ENCODE data around the gene ATP2B3. TPM values are rescaled to one million over a fixed set of nuclear protein-coding genes. Genes with fewer than 3 reads are reported as not detected.
A peak's percentile ranks its signal among the peaks of the same experiment; 100 is the strongest.

Gene ATP2B3
- total and polyA plus RNA-seq, 2 of the 4 experiments (the other 2 are of a cell fraction), result under 0.01 to 0.03 TPM

GRCh38 chrX:153539171-153539978 is 21.9 kb downstream of the ATP2B3 start:
- H3K79me1 ChIP-seq (ENCODE audit: low read depth in 1 of 2, low read length in 2 of 2), result no peaks in the 10 kb centered on the region
- WGBS, 2 experiments (ENCODE audit: extremely low coverage in 2 of 2, insufficient read length in 1 of 2), result 47% methylated on average over 10 of the region's 31 CpGs; no CpG with 5 or more reads in 1 of the 2 experiments
- H4K20me1 ChIP-seq (ENCODE audit: insufficient read depth, low read length), result no peaks in the 10 kb centered on the region
- no peaks in the 10 kb centered on the region for H3K36me3 ChIP-seq (ENCODE audit: control insufficient read depth, insufficient read depth, low read length)
- no peak overlapping the region for H3K4me3 ChIP-seq (ENCODE audit: insufficient read depth, low read depth, low read length)
- no peaks in the 10 kb centered on the region for H3K4me1 ChIP-seq (ENCODE audit: control insufficient read depth, insufficient read depth, low read length)
- peak; percentile 44 for DNase-seq
- POLR2A ChIA-PET (ENCODE audit: unreplicated experiment), result no interaction called here
- no peak overlapping the region for H2BK5ac ChIP-seq (ENCODE audit: low read depth, low read length, poor library complexity, severe bottlenecking)
- H2BK15ac ChIP-seq (ENCODE audit: low read depth, low read length), result no peak overlapping the region
- intact Hi-C loops (cut with micrococcal nuclease) (loop anchor here (1.0 kb wide), 2 partner anchors 110 to 129 kb away; no protein-coding TSS in a partner anchor), in situ Hi-C loops (cut with MboI; ENCODE audit: low sequenced_read_pairs) (no loop called here), dilution Hi-C loops (cut with HindIII; ENCODE audit: low sequenced_read_pairs, unreplicated experiment) (no loop called here)
- TF ChIP-seq SMC3 (IDR thresholded peaks at IDR 0.05; ENCODE audit: low read depth, low read length) (peak; percentile 70), ELK1 (IDR thresholded peaks at IDR 0.05; ENCODE audit: borderline replicate concordance, low read depth, low read length) (no peak), CTCF (conservative IDR thresholded peaks at IDR 0.05; ENCODE audit: low read depth, low read length) (peak; percentile 96), NFE2L2 (IDR thresholded peaks at IDR 0.05; ENCODE audit: low read depth, low read length) (no peak), RFX5 (IDR thresholded peaks at IDR 0.05; ENCODE audit: low read depth, low read length) (no peak), FOS (IDR thresholded peaks at IDR 0.05; ENCODE audit: low read depth, low read length) (no peak), POLR2A (IDR thresholded peaks at IDR 0.05; ENCODE audit: low read depth, low read length) (no peak), MAFK (IDR thresholded peaks at IDR 0.05; ENCODE audit: low read depth, low read length) (no peak), RAD21 (IDR thresholded peaks at IDR 0.05; ENCODE audit: low read length) (peak; percentile 75)
- H3K14ac ChIP-seq (replicated peaks; ENCODE audit: low read depth, low read length), result no peak overlapping the region
- H3K9me1 ChIP-seq (ENCODE audit: insufficient read depth, low read length), result no peaks in the 10 kb centered on the region
- H3K4me2 ChIP-seq (ENCODE audit: low read depth, low read length), result no peak overlapping the region
- no peak overlapping the region for H3K18ac ChIP-seq (ENCODE audit: low read depth, low read length)
- H2AK5ac ChIP-seq (ENCODE audit: low read depth, low read length), result no peak overlapping the region
- H2BK120ac ChIP-seq (ENCODE audit: low read depth, low read length), result no peak overlapping the region
- peak overlapping the region; percentile 75 for H2AFZ ChIP-seq (replicated peaks; ENCODE audit: low read length, poor library complexity)
- H3K27ac ChIP-seq (ENCODE audit: insufficient read depth, low read length), result no peak overlapping the region
- H2BK20ac ChIP-seq (ENCODE audit: low read depth, low read length), result no peak overlapping the region
- no peaks in the 10 kb centered on the region; the same call in 1 of the 2 replicates for H3K9me3 ChIP-seq (ENCODE audit: control insufficient read depth, insufficient read depth, low read length)
- H3K9ac ChIP-seq (ENCODE audit: low read depth, low read length), result no peak overlapping the region
- peak; percentile 98 for ATAC-seq (ENCODE audit: low read depth)
- H3K56ac ChIP-seq (ENCODE audit: extremely low read depth, insufficient read depth, low read length), result no peak overlapping the region
- H4K91ac ChIP-seq (ENCODE audit: insufficient read depth, low read depth, low read length), result no peak overlapping the region
- H3K4ac ChIP-seq (ENCODE audit: low read depth, low read length), result no peak overlapping the region
- H4K8ac ChIP-seq (ENCODE audit: low read depth in 2 of 2, low read length in 2 of 2), result no peak overlapping the region
- no peak overlapping the region for H4K5ac ChIP-seq (ENCODE audit: low read depth, low read length)
- BruUV-seq (replicated peaks), result no TSS peak
- CTCF ChIA-PET, result interaction anchor here (0.7 to 1.1 kb wide), 6 partner anchors 14 to 527 kb away, joined by 3 to 5 read pairs (median 4); no protein-coding TSS in a partner anchor
- peaks cover 7% of the 10 kb centered on the region; the same call in 1 of the 2 replicates for H3K27me3 ChIP-seq (ENCODE audit: control insufficient read depth, insufficient read depth, low read length)
- peak overlapping the region; percentile 65 for H2AK9ac ChIP-seq (replicated peaks; ENCODE audit: low read depth, low read length, poor library complexity)
- no peak overlapping the region for H3K23ac ChIP-seq (ENCODE audit: low read depth, low read length)
